HCT116 (cell line): ENCODE data around the gene LRFN4. TPM values are rescaled to one million over a fixed set of nuclear protein-coding genes. Genes with fewer than 3 reads are reported as not detected.

Source experiments
- ATAC-seq: fragments of 200-7000 bp; cut with Tn5 transposase; 2 replicates; pipeline ENCODE4 v1.9.1; 2020; ENCODE audit warnings: mild to moderate bottlenecking, moderate library complexity
- BruUV-seq: library from RNA; stranded (reverse); fragments of 400-500 nt; replicated peaks from 2 replicates; lab custom pipeline; 2021; lab: Mats Ljungman, UMichigan
- CTCF ChIA-PET: fragments of 300-600 bp; sonication (Branson Sonifier 250); formaldehyde crosslinking; loops from one replicate; lab custom pipeline; 2021; ENCODE audit warnings: antibody characterized with exemption; lab: Charles Lee
- POLR2A ChIA-PET: fragments of 300-600, 350-600 bp; sonication (Branson Sonifier 250); formaldehyde crosslinking; loops from one replicate; lab custom pipeline; 2021; ENCODE audit warnings: antibody characterized with exemption; lab: Charles Lee
- RAD21 ChIA-PET, 2 experiments: fragments of 300-600 bp; sonication (Branson Sonifier 250); formaldehyde crosslinking; loops; one replicate each; lab custom pipeline; 2023; ENCODE audit warnings: low total read pairs in 2 of 2; ENCODE audit not compliant: uncharacterized antibody in 2 of 2, unreplicated experiment in 2 of 2, low non-redundant PET in 1 of 2; lab: Charles Lee
- DNase-seq: peaks from one replicate; pipeline ENCODE4 v3.0.0-alpha.2; 2010; ENCODE audit warnings: low read depth, low spot score
- H2AFZ ChIP-seq: fragments of 200-600 bp; shearing (Covaris generic), sonication (generic); 2 replicates; pipeline ENCODE4 v1.6.1; 2017; ENCODE audit warnings: low read depth, mixed run types, mixed read lengths, antibody characterized with exemption, low read length; ENCODE audit not compliant: poor library complexity, severe bottlenecking
- H3K27ac ChIP-seq: 2 replicates; pipeline ENCODE4 v1.5.1; 2012; ENCODE audit warnings: low read depth, low read length
- H3K27me3 ChIP-seq: fragments of 200-600 bp; sonication (generic); 2 replicates; pipeline ENCODE4 v1.6.1; 2016; ENCODE audit warnings: mixed run types, low read length, mixed read lengths; ENCODE audit not compliant: insufficient read depth
- H3K36me3 ChIP-seq, 2 experiments: fragments of 200-500 bp in 1 of 2; fragments of 200-600 bp in 1 of 2; sonication (Bioruptor generic) in 1 of 2; sonication (generic) in 1 of 2; 2 replicates each; pipeline versions ENCODE4 v1.5.1 to v1.6.1; 2014 to 2016; ENCODE audit warnings: low read length in 2 of 2, inconsistent platforms in 1 of 2, mixed read lengths in 1 of 2, mixed run types in 1 of 2; ENCODE audit not compliant: insufficient read depth in 2 of 2, control insufficient read depth in 1 of 2
- H3K4me1 ChIP-seq, 2 experiments: fragments of 200-600 bp in 1 of 2; sonication (generic) in 1 of 2; 2 replicates each; pipeline versions ENCODE4 v1.5.1 to v1.6.1; 2012 to 2017; ENCODE audit warnings: low read length in 2 of 2, inconsistent platforms in 1 of 2, mild to moderate bottlenecking in 1 of 2, mixed read lengths in 1 of 2, mixed run types in 1 of 2, moderate library complexity in 1 of 2; ENCODE audit not compliant: insufficient read depth in 2 of 2, control insufficient read depth in 1 of 2
- H3K4me2 ChIP-seq: fragments of 200-600 bp; sonication (generic); 2 replicates; pipeline ENCODE4 v1.6.1; 2017; ENCODE audit warnings: mixed run types, low read length, mixed read lengths
- H3K4me3 ChIP-seq, 2 experiments: fragments of 200-600 bp in 1 of 2; sonication (generic) in 1 of 2; replicated peaks in 1 of 2; 2 replicates each; pipeline ENCODE4 v1.5.1; 2011 to 2016; ENCODE audit warnings: low read length in 2 of 2, control low read depth in 1 of 2, low read depth in 1 of 2, mild to moderate bottlenecking in 1 of 2, mixed read lengths in 1 of 2, mixed run types in 1 of 2
- H3K79me2 ChIP-seq: fragments of 200-600 bp; sonication (generic); 2 replicates; pipeline ENCODE4 v1.6.1; 2017; ENCODE audit warnings: mild to moderate bottlenecking, mixed run types, low read length, moderate library complexity, mixed read lengths; ENCODE audit not compliant: insufficient read depth
- H3K9ac ChIP-seq: fragments of 200-600 bp; sonication (generic); 2 replicates; pipeline ENCODE4 v1.6.1; 2016; ENCODE audit warnings: low read length, mixed read lengths
- H3K9me2 ChIP-seq: fragments of 200-600 bp; sonication (generic), shearing (Covaris generic); 2 replicates; pipeline ENCODE4 v1.6.1; 2017; ENCODE audit warnings: mixed run types, mild to moderate bottlenecking, moderate library complexity; ENCODE audit not compliant: insufficient read depth
- H3K9me3 ChIP-seq, 2 experiments: fragments of 200-500 bp in 1 of 2; fragments of 200-600 bp in 1 of 2; sonication (Bioruptor generic) in 1 of 2; sonication (generic) in 1 of 2; 2 replicates each; pipeline ENCODE4 v1.6.1; 2014 to 2017; ENCODE audit warnings: low read length in 2 of 2, mixed read lengths in 2 of 2, inconsistent platforms in 1 of 2, low read depth in 1 of 2, mild to moderate bottlenecking in 1 of 2, mixed run types in 1 of 2, moderate library complexity in 1 of 2; ENCODE audit not compliant: control insufficient read depth in 1 of 2, insufficient read depth in 1 of 2
- H4K20me1 ChIP-seq: fragments of 200-600 bp; sonication (generic), shearing (Covaris generic); 2 replicates; pipeline ENCODE4 v1.6.1; 2017; ENCODE audit warnings: mixed run types, mild to moderate bottlenecking, moderate library complexity; ENCODE audit not compliant: insufficient read depth
- CBX3 ChIP-seq: IDR thresholded peaks from 2 replicates; pipeline ENCODE4 v1.6.1; 2012; ENCODE audit warnings: low read depth
- CEBPB ChIP-seq: IDR thresholded peaks from 2 replicates; pipeline ENCODE4 v1.6.1; 2012; ENCODE audit warnings: low read depth
- EGR1 ChIP-seq: IDR thresholded peaks from 2 replicates; pipeline ENCODE4 v1.6.1; 2012; ENCODE audit warnings: low read depth
- ELF1 ChIP-seq: IDR thresholded peaks from 2 replicates; pipeline ENCODE4 v1.6.1; 2012; ENCODE audit warnings: low read depth, borderline replicate concordance
- EZH2 ChIP-seq: fragments of 200-600 bp; sonication (generic); IDR thresholded peaks from 2 replicates; pipeline ENCODE4 v1.6.1; 2017; ENCODE audit warnings: antibody characterized with exemption, mixed run types
- EZH2phosphoT487 ChIP-seq: fragments of 200-600 bp; IDR thresholded peaks from 2 replicates; pipeline ENCODE4 v1.6.1; 2018; ENCODE audit warnings: antibody characterized with exemption, borderline replicate concordance
- FOSL1 ChIP-seq: IDR thresholded peaks from 2 replicates; pipeline ENCODE4 v1.6.1; 2012; ENCODE audit warnings: low read depth
- MAX ChIP-seq: IDR thresholded peaks from 2 replicates; pipeline ENCODE4 v1.6.1; 2012
- POLR2A ChIP-seq: IDR thresholded peaks from 2 replicates; pipeline ENCODE4 v1.7.0; 2011; ENCODE audit warnings: borderline replicate concordance; ENCODE audit not compliant: insufficient read depth, insufficient read length; ENCODE audit errors: extremely low read depth
- POLR2AphosphoS5 ChIP-seq: IDR thresholded peaks from 2 replicates; pipeline ENCODE4 v1.6.1; 2011; ENCODE audit warnings: mild to moderate bottlenecking, low read depth, low read length, moderate library complexity
- RAD21 ChIP-seq: IDR thresholded peaks from 2 replicates; pipeline ENCODE4 v1.6.1; 2012; ENCODE audit warnings: low read depth, mild to moderate bottlenecking
- TCF7L2 ChIP-seq: IDR thresholded peaks from 2 replicates; pipeline ENCODE4 v1.7.0; 2011; ENCODE audit warnings: borderline replicate concordance, inconsistent platforms; ENCODE audit not compliant: insufficient read depth, insufficient read length; ENCODE audit errors: extremely low read depth
- YY1 ChIP-seq: IDR thresholded peaks from 2 replicates; pipeline ENCODE4 v1.6.1; 2011; ENCODE audit warnings: low read length, low read depth, moderate library complexity, mild to moderate bottlenecking; ENCODE audit not compliant: insufficient replicate concordance; ENCODE audit errors: extremely low read depth
- intact Hi-C: fragments of 100-400 bp; cut with micrococcal nuclease; formaldehyde crosslinking; loops from 2 replicates; pipeline ENCODE4 v1.10.0; 2022
- total RNA-seq: library from RNA; stranded (reverse); gene quantifications from one replicate; pipeline ENCODE4 v1.2.1, GENCODE V29; 2021; ENCODE audit not compliant: unreplicated experiment
- TF ChIP-seq, protein P1 (sequence below): IDR thresholded peaks from 2 replicates; pipeline ENCODE4 v1.6.1; 2012; ENCODE audit warnings: low read depth
- TF ChIP-seq, protein P2 (sequence below): IDR thresholded peaks from 2 replicates; pipeline ENCODE4 v1.6.1; 2012
- TF ChIP-seq, protein P3 (sequence below): IDR thresholded peaks from 2 replicates; pipeline ENCODE4 v1.6.1; 2011; ENCODE audit warnings: mild to moderate bottlenecking, low read length, moderate library complexity; ENCODE audit not compliant: insufficient replicate concordance; ENCODE audit errors: extremely low read depth

The LRFN4 gene
- total RNA-seq, 1 experiment from 2014 or later, result 55.4 TPM

- TF ChIP-seq, protein P1, sequence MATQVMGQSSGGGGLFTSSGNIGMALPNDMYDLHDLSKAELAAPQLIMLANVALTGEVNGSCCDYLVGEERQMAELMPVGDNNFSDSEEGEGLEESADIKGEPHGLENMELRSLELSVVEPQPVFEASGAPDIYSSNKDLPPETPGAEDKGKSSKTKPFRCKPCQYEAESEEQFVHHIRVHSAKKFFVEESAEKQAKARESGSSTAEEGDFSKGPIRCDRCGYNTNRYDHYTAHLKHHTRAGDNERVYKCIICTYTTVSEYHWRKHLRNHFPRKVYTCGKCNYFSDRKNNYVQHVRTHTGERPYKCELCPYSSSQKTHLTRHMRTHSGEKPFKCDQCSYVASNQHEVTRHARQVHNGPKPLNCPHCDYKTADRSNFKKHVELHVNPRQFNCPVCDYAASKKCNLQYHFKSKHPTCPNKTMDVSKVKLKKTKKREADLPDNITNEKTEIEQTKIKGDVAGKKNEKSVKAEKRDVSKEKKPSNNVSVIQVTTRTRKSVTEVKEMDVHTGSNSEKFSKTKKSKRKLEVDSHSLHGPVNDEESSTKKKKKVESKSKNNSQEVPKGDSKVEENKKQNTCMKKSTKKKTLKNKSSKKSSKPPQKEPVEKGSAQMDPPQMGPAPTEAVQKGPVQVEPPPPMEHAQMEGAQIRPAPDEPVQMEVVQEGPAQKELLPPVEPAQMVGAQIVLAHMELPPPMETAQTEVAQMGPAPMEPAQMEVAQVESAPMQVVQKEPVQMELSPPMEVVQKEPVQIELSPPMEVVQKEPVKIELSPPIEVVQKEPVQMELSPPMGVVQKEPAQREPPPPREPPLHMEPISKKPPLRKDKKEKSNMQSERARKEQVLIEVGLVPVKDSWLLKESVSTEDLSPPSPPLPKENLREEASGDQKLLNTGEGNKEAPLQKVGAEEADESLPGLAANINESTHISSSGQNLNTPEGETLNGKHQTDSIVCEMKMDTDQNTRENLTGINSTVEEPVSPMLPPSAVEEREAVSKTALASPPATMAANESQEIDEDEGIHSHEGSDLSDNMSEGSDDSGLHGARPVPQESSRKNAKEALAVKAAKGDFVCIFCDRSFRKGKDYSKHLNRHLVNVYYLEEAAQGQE, result no peak
- TF ChIP-seq, all 23 proteins: peak for 0
Measured at GRCh38 chr11:66871521-66871901, 14.6 kb downstream of the LRFN4 start (continued).

GRCh38 chr11:66874232-66874631, 17.4 kb downstream of the LRFN4 start:
- Histone ChIP-seq H3K4me3 (no peak overlapping the region), H3K27ac (no peak overlapping the region), H3K9me2 (no peaks in the 10 kb centered on the region), H3K9me3 (no peaks in the 10 kb centered on the region), H3K79me2 (no peaks in the 10 kb centered on the region), H3K9ac (no peak overlapping the region), H3K4me1 (peaks cover 0 to 2% of the 10 kb centered on the region in 2 experiments; a peak in 3 of 4 replicates), H2AFZ (no peak overlapping the region), H3K36me3 (no peaks in the 10 kb centered on the region; a peak in 1 of 4 replicates), H3K4me2 (no peak overlapping the region), H3K27me3 (no peaks in the 10 kb centered on the region), H4K20me1 (no peaks in the 10 kb centered on the region)
- ChIA-PET POLR2A (no interaction called here), CTCF (no interaction called here), RAD21 (no interaction called here)
- intact Hi-C loops, result no loop called here
- BruUV-seq, result no TSS peak
- DNase-seq (no peak), ATAC-seq (no peak)
- TF ChIP-seq YY1 (no peak), POLR2AphosphoS5 (no peak), EZH2 (no peak), EZH2phosphoT487 (no peak), RAD21 (no peak), CEBPB (no peak), MAX (no peak), FOSL1 (no peak), EGR1 (no peak), ELF1 (no peak), POLR2A (no peak), CBX3 (no peak), TCF7L2 (no peak)
- TF ChIP-seq, protein P2, sequence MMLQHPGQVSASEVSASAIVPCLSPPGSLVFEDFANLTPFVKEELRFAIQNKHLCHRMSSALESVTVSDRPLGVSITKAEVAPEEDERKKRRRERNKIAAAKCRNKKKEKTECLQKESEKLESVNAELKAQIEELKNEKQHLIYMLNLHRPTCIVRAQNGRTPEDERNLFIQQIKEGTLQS, result no peak
- TF ChIP-seq, protein P1, result no peak
- TF ChIP-seq, protein P3, sequence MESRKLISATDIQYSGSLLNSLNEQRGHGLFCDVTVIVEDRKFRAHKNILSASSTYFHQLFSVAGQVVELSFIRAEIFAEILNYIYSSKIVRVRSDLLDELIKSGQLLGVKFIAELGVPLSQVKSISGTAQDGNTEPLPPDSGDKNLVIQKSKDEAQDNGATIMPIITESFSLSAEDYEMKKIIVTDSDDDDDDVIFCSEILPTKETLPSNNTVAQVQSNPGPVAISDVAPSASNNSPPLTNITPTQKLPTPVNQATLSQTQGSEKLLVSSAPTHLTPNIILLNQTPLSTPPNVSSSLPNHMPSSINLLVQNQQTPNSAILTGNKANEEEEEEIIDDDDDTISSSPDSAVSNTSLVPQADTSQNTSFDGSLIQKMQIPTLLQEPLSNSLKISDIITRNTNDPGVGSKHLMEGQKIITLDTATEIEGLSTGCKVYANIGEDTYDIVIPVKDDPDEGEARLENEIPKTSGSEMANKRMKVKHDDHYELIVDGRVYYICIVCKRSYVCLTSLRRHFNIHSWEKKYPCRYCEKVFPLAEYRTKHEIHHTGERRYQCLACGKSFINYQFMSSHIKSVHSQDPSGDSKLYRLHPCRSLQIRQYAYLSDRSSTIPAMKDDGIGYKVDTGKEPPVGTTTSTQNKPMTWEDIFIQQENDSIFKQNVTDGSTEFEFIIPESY, result no peak
